ENCODE results near the gene CCBE1. TPM values are rescaled to one million over a fixed set of nuclear protein-coding genes. Genes with fewer than 3 reads are reported as not detected.

CCBE1 gene
- total and polyA plus RNA-seq, 7 donors: 0.01 to 0.77 (median 0.14) TPM; not detected in 1

DNA sequence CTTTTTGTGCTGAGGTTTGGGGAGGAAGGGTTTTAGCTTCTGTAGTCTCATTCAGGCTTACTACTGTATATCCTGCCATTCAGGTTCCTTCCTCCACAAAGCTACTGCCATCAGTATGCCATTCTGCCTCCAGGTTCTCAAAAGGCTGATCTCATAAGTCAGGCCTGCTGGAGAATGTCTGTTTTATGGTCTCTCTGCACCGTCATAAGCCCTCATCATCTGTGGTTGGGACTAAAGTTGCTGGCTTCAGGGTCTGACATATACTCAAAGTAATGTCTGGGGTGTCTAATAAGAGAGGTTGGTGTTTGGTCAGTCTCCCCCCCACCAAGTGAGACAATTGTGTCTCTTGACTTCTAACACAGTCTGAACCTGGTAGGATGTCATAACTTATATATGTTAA, 36.2 kb upstream of the CCBE1 start:
- Histone ChIP-seq H3K36me3 (ENCODE audit: insufficient read depth in 1 of 2, low read depth in 1 of 2) (no peaks in the 10 kb centered on the region), H3K9me3 (peaks cover 2% of the 10 kb centered on the region), H3K4me1 (no peaks in the 10 kb centered on the region), H3K27me3 (ENCODE audit: insufficient read depth in 3 of 3, low read length in 2 of 3) (peaks cover 0 to 3% (median 0%) of the 10 kb centered on the region in 3 donors), H3K4me3 (no peak overlapping the region), H3K27ac (no peak overlapping the region)
- 48 to 85% (median 51%) methylated on average over 1 of the region's 1 CpG for WGBS, 3 donors
- no peak for DNase-seq
- TF ChIP-seq CTCF (IDR thresholded peaks at IDR 0.05): no peak
- no peak for ATAC-seq
- intact Hi-C loops (cut with DNase I): no loop called here

DNA sequence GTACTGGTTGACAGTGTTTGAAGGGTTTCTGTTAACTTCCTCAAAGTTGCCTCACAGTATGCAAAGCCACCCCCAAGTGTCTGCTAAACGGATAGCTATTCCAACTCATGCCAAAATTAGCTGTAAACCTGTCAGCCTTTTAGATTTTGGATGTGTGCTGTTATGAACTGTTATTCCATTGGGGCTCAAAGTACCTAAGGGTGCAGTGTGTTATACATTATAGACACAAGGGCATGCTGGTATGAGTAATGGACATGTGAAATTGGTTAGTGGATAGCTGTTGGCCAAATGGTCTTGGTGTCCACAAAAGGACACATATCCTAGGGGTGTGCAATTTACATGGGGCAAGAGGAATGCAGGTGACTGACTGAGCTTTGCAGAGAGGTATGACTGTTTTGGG, 33.7 kb upstream of the CCBE1 start:
- 36 to 50% (median 46%) methylated on average over 1 of the region's 1 CpG for WGBS, 3 donors
- TF ChIP-seq CTCF (IDR thresholded peaks at IDR 0.05): no peak
- Histone ChIP-seq H3K27me3 (ENCODE audit: insufficient read depth in 3 of 3, low read length in 2 of 3) (peaks cover 0 to 3% (median 0%) of the 10 kb centered on the region in 3 donors), H3K4me1 (no peaks in the 10 kb centered on the region), H3K27ac (no peak overlapping the region), H3K36me3 (ENCODE audit: insufficient read depth in 1 of 2, low read depth in 1 of 2) (no peaks in the 10 kb centered on the region), H3K9me3 (no peaks in the 10 kb centered on the region), H3K4me3 (no peak overlapping the region)
- ATAC-seq: no peak
- intact Hi-C loops (cut with DNase I): no loop called here
- DNase-seq: no peak

GRCh38 chr18:59729781-59730180, 32.6 kb upstream of the CCBE1 start:
- no peaks in the 10 kb centered on the region for H3K4me1 ChIP-seq
- DNase-seq: no peak
- H3K4me3 ChIP-seq: no peak overlapping the region
- intact Hi-C loops (cut with DNase I): no loop called here
- peaks cover 0 to 3% (median 0%) of the 10 kb centered on the region in 3 donors for H3K27me3 ChIP-seq (ENCODE audit: insufficient read depth in 3 of 3, low read length in 2 of 3)
- no peak overlapping the region for H3K27ac ChIP-seq
- H3K9me3 ChIP-seq: no peaks in the 10 kb centered on the region
- WGBS, 3 donors: 90 to 95% (median 92%) methylated on average over 3 of the region's 3 CpGs
- TF ChIP-seq CTCF (IDR thresholded peaks at IDR 0.05): no peak
- no peaks in the 10 kb centered on the region for H3K36me3 ChIP-seq (ENCODE audit: insufficient read depth in 1 of 2, low read depth in 1 of 2)
- no peak for ATAC-seq

- H3K4me1 ChIP-seq: no peaks in the 10 kb centered on the region
- intact Hi-C loops (cut with DNase I): no loop called here
- no peaks in the 10 kb centered on the region for H3K36me3 ChIP-seq (ENCODE audit: insufficient read depth in 1 of 2, low read depth in 1 of 2)
- no peak overlapping the region for H3K27ac ChIP-seq
- no peak for TF ChIP-seq CTCF (IDR thresholded peaks at IDR 0.05)
- 62 to 63% (median 63%) methylated on average over 5 of the region's 5 CpGs for WGBS, 3 donors
- no peak for DNase-seq
- no peak for ATAC-seq
- H3K4me3 ChIP-seq: no peak overlapping the region
- H3K9me3 ChIP-seq: no peaks in the 10 kb centered on the region
- H3K27me3 ChIP-seq (ENCODE audit: insufficient read depth in 3 of 3, low read length in 2 of 3): peaks cover 0 to 6% (median 0%) of the 10 kb centered on the region in 3 donors
Measured at GRCh38 chr18:59728816-59729215, 31.6 kb upstream of the CCBE1 start.

DNA sequence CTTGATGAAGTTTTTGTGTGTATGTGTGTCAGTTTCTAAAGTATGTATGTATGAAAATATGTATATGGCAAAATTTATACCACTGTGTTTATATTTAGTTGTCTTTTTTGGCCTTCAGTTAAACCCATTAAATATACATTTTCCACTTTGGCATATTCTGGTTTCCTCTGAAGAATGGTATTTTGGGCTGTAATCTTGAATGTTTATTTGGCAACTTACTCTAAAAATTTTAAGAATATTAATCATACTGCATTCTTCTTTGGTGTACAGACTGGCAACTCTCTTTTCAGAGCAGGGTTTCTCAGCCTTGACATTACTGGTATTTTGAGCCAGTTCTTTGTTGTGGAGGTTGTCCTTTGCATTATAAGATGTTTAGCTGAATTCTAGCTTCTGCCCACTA, 27.9 kb upstream of the CCBE1 start:
- TF ChIP-seq CTCF (IDR thresholded peaks at IDR 0.05): no peak
- no peak overlapping the region for H3K4me3 ChIP-seq
- ATAC-seq (no peak), DNase-seq (no peak)
- no peaks in the 10 kb centered on the region for H3K36me3 ChIP-seq (ENCODE audit: insufficient read depth in 1 of 2, low read depth in 1 of 2)
- H3K4me1 ChIP-seq: no peaks in the 10 kb centered on the region
- H3K27ac ChIP-seq: no peak overlapping the region
- peaks cover 0 to 5% (median 0%) of the 10 kb centered on the region in 3 donors for H3K27me3 ChIP-seq (ENCODE audit: insufficient read depth in 3 of 3, low read length in 2 of 3)
- intact Hi-C loops (cut with DNase I): no loop called here
- H3K9me3 ChIP-seq: peaks cover 6% of the 10 kb centered on the region

Measured in psoas muscle (tissue), 8 donors.